Panc1 (cell line): ENCODE results near the gene ITPR3.

ENCODE experiments used
- CTCF ChIP-seq: fragments of 450-650 bp; IDR thresholded peaks from 2 replicates; pipeline ENCODE4 v1.5.1; 2017; ENCODE audit warnings: mild to moderate bottlenecking
- POLR2AphosphoS5 ChIP-seq: IDR thresholded peaks from 2 replicates; pipeline ENCODE4 v1.6.1; 2012; ENCODE audit warnings: mild to moderate bottlenecking, low read depth, low read length, moderate library complexity
- REST ChIP-seq, 2 experiments: IDR thresholded peaks; 2 replicates each; pipeline ENCODE4 v1.6.1; 2011 to 2012; ENCODE audit warnings: low read depth in 2 of 2, control low read depth in 1 of 2, low read length in 1 of 2, mild to moderate bottlenecking in 1 of 2, moderate library complexity in 1 of 2; ENCODE audit not compliant: insufficient read depth in 1 of 2
- SIN3A ChIP-seq: IDR thresholded peaks from 2 replicates; pipeline ENCODE4 v1.6.1; 2012; ENCODE audit warnings: low read depth, mild to moderate bottlenecking, low read length, moderate library complexity, borderline replicate concordance; ENCODE audit not compliant: insufficient read depth
- TCF7L2 ChIP-seq: IDR thresholded peaks from 2 replicates; pipeline ENCODE4 v1.6.1; 2011; ENCODE audit warnings: mild to moderate bottlenecking, low read depth, low read length, inconsistent platforms

- no peak for TF ChIP-seq CTCF
- no peak for TF ChIP-seq POLR2AphosphoS5
- TF ChIP-seq REST (IDR thresholded peaks at IDR 0.05; ENCODE audit: insufficient read depth in 1 of 2, low read depth in 2 of 2, low read length in 1 of 2), result no peak
- TF ChIP-seq SIN3A, result no peak
- TF ChIP-seq TCF7L2, result no peak
Observed at GRCh38 chr6:33678932-33679490, 57.9 kb downstream of the ITPR3 start.
